GM13977 (cell line): ENCODE results near the gene MYO10.

ENCODE experiments used
- DNase-seq: peaks from one replicate; pipeline ENCODE4 v3.0.0; 2012; ENCODE audit warnings: low spot score
- CTCF ChIP-seq: IDR thresholded peaks from 2 replicates; pipeline ENCODE4 v1.5.1; 2012; ENCODE audit warnings: mild to moderate bottlenecking, control low read depth; ENCODE audit not compliant: insufficient read depth; ENCODE audit errors: extremely low read depth, missing control alignments
- in situ Hi-C: fragments of 300-500 bp; cut with MboI; formaldehyde crosslinking; loops from one replicate; pipeline ENCODE4 v1.12.0; 2022; ENCODE audit warnings: low sequenced_read_pairs, low pct_unique_long_range_greater_than_20kb, mixed read lengths, inconsistent platforms; ENCODE audit not compliant: unreplicated experiment

Gene MYO10

GRCh38 chr5:16639206-16639605 is 296.9 kb downstream of the MYO10 start:
- in situ Hi-C loops: no loop called here
- TF ChIP-seq CTCF: no peak
- no peak for DNase-seq

- in situ Hi-C loops: no loop called here
- TF ChIP-seq CTCF: no peak
- DNase-seq: no peak
These were observed 307.7 kb downstream of the MYO10 start for GRCh38 chr5:16628376-16628775.

GRCh38 chr5:16626696-16627264 is 309.3 kb downstream of the MYO10 start:
- in situ Hi-C loops: no loop called here
- DNase-seq: no peak
- no peak for TF ChIP-seq CTCF

GRCh38 chr5:16625096-16625495 is 311.0 kb downstream of the MYO10 start:
- in situ Hi-C loops: no loop called here
- no peak for TF ChIP-seq CTCF
- no peak for DNase-seq

- DNase-seq: no peak
- in situ Hi-C loops: no loop called here
- no peak for TF ChIP-seq CTCF
These were observed 317.0 kb downstream of the MYO10 start for GRCh38 chr5:16619136-16619535.

GRCh38 chr5:16618138-16618897 is 317.8 kb downstream of the MYO10 start:
- no peak for DNase-seq
- no peak for TF ChIP-seq CTCF
- in situ Hi-C loops: no loop called here
